ENCODE data around the gene XYLT2.

The XYLT2 gene

GRCh38 chr17:50365649-50366393, 19.9 kb downstream of the XYLT2 start:
- DNase-seq: no peak

- DNase-seq: no peak
Observed at GRCh38 chr17:50367401-50367800, 21.5 kb downstream of the XYLT2 start.

GRCh38 chr17:50370052-50370451, 24.1 kb downstream of the XYLT2 start:
- no peak for DNase-seq

DNA sequence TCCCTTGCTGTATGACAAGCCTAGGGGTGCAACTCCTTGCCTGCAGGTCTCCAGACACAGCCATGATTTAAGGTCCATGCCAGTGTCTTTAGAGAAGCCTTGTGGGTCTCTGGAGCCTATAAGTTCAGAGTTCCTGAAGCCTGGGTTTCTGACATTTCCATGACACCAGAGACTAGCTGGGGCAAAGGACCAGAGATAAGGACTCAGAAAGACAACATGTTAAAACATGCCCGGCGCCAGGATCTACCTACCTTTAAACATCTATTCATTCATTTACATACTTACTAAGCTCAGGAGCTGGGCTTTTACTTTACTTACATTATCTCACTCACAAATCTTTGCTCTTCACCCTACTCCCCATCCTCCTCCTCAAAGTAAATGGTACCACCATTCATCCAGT, 25.6 kb downstream of the XYLT2 start:
- no peak for DNase-seq

DNA sequence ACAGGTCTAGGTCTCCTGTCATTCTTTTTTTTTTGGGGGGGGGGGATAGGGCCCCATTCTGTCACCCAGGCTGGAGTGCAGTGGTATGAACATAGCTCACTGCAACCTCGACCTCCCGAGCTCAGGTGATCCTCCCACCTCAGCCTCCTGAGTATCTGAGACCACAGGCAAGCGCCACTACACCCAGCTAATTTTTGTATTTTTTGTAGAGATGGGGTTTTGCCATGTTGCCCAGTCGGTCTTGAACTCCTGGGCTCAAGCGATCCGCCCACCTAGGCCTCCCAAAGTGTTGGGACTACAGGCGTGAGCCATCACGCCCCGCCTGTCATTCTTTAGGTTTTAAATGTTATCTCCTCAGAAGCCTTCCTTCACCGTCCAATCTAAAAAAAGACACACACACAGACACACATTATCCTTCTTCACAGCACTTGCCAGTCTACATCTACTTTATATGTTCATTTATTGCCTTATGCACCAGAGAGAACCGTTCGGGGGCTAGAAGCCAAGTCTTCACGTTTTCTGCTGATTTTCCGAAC, 26.4 kb downstream of the XYLT2 start:
- DNase-seq: no peak

DNA sequence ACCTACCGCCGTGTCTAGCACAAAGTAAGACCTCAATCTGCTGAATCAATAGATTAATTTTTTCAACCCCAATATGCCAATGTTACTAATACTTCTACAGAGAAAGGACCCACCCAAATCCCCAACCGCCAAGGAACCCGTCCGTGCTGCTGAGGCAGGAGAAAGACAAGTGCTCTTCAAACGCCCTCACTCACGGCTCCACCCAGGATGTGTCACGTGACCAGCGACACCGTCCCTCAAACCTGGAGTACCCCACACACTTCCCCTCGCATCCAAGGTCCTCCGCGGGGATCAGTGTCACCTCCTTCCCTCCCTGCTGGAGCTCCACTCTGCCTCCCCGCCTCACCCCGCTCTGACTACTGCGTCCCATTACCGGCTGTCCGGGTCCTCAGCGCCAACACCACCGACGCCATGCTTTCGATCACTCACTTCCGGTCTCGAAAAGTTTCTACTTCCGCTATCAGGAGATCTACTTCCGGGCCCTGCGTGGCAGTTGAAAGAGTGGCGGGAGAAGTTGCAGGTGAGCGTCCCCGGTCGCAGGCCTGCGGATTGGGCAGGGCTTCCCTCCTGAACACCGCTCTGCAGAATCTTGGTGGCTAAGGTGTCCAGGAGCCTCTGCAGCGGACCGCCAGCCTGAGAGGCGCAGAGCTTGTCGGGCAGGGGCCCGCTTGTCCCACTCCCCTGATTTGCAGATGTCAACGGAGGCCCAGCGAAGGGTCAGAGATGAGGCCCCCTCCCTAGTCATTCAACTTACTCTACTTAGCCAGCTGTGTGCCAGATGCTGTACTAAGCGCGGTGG, 27.0 kb downstream of the XYLT2 start, which contains the start of the genes EME1 and MRPL27:
TSS of gene EME1 (plus strand) at position 472 of the 799 bp plus-strand sequence. CDS start 1,980 bp downstream, outside the sequence.
TSS of gene MRPL27 (minus strand) at position 427 of the 799 bp plus-strand sequence. CDS start at position 413, 14 bp downstream.
- DNase-seq: peak; percentile 87

- no peak for DNase-seq
Observed at GRCh38 chr17:50373705-50374104, 27.8 kb downstream of the XYLT2 start.

GRCh38 chr17:50375858-50376538, 30.1 kb downstream of the XYLT2 start:
- no peak for DNase-seq

GRCh38 chr17:50379351-50380132, 33.6 kb downstream of the XYLT2 start:
- DNase-seq: no peak

DNA sequence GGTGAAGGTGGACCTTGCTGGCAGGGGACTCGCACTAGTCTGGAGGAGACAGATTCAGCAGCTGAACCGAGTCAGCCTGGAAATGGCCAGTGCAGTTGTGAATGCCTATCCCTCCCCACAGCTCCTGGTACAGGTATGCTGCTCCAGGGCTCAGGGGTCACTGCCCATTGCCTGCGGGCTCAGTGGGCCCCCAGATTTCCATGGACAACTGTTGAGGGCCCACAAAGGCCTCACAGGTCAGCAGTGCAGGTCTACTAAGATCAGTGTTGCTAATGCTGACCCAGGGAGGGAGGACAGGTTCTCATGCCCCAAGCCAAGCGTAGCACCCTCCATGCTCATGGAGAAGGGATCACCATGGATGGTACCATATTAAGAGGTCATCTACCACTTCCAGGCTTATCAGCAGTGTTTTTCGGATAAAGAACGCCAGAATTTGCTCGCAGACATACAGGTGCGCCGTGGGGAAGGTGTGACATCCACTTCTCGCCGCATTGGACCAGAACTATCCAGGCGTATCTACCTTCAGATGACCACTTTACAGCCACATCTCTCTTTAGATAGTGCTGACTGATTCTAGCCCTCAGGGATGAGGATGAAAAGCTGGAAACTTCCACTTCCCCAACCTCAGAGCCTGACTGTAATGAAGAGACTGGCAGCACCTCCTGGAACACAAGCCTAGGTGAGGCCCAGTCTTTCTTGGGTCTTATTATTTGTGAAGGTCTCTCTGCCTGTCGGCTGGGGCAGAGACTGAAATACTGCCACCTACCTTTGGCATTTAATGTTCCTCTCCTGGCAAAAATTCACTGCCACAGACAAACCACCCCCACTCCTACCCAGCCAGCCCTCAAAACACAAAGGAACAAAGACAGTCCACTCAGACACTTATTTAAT, 34.7 kb downstream of the XYLT2 start:
- DNase-seq: no peak

DNA sequence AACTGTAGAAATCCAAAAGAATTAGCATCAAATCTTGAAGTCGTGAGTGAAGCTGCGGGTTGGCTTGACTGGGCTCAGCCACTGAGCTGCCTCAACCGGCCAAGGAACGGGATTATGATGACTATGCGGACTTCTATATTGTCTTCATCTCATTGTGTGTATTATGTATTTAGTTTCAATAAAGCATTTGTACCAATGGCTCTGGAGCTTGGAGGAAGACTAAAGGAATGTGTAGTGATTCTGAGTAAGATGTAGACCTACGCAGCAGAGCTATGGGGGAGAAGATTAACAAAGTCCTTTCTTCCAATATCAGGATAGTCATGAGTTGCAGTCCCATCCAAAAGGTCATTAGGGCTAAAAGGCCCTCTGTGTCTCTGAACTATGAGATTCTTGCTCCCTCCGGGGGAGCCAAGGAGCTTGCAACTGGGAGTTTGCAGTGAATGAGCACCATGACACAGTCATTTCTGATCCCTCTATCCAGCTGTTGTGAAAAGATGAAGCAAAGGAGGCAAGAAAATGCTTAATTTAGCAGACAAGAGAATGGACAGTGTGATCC, 35.4 kb downstream of the XYLT2 start:
- DNase-seq: no peak

- DNase-seq: no peak
Observed at GRCh38 chr17:50381920-50382319, 36.0 kb downstream of the XYLT2 start.

DNA sequence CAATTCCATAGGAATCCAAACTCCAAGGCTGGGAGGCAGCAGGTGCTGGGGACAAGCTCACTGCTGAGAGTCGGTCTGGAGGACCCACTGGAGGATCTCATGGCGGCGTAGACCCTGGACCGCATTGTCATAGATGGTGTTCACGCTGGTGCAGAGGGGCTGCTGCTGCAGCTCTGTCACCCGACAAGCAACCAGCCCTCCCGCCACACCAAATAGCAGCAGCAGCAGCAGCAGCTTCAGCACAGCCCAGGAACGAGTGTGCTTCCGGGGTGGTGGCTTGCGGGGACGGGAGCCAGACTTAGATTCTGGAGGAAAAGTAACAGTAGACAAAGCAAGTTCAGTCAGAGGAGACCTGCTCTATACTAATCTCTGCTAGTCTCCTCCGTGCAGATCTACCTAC, 37.0 kb downstream of the XYLT2 start:
- DNase-seq: no peak

DNA sequence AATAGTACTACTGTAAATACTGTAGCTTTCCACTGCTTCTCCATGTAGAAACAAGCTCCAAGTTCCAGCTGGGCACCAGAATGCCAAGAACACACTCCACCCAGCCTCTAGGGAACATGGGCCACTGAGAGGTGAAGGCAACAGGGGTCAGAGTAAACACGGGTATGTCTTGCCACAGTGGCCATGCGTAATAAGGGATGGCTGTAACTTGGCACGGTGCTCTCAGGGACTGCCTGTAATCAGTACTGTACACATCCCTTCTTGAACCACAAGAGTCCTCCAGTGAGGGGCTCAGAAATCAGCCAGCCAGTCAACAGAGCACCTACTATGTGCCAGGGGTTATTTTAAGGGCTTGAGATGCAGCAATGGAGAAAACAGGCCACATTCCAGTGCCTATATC, 40.6 kb downstream of the XYLT2 start:
- no peak for DNase-seq

DNA sequence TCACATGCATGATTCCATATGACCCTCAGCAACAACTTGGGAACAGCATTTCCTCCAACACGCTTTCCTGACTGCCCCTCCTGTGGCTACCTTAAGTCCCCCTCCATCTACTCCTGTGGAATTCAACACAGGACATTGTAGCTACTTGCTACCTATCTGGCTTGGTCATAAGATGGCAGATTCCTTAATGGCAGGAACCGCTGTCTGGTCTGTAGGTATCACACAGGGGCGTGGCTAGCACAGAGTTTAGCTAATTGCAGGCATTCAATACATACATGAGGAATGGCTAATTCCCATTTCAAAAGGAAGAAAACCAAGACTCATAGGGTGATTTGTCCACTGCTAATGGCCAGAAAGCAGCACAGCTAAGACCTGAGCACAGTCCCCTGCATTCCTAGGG, 42.8 kb downstream of the XYLT2 start:
- no peak for DNase-seq

DNA sequence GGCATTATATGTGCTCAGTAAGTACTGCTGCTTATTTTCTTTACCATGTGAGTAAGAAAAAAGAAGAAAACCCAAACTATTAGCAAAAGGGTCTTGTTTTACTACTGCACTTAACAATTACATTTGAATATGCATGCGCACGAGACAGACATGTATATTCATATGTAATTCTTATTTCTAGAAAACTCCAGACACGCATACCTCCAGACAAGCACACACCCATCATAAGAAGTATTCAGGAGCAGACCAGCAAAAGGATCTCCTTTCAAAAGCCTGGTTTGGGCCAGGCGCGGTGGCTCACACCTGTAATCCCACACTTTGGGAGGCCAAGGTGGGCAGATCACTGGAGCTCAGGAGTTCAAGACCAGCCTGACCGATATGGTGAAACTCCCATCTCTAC, 43.6 kb downstream of the XYLT2 start:
- DNase-seq: no peak

DNA sequence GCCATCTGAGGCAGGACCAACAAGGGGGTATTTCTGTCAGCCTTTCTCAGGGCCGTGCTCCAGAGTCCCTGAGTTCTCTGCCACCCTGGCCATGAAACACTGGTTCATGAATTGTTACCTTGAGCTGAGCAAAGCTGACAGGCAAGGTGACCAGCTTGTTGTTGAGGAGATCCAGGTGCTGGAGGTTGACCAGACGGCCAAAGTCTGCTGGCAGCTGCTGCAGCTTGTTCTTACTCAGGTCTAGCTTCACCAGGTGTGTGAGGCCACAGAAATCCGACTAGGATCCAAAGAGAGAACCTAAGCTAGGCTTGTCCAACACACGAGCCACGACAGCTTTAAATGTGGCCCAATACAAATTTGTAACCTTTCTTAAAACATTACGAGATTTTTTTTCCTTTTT, 46.7 kb downstream of the XYLT2 start:
- no peak for DNase-seq

- DNase-seq: no peak
Observed at GRCh38 chr17:50393700-50394099, 47.8 kb downstream of the XYLT2 start.

DNA sequence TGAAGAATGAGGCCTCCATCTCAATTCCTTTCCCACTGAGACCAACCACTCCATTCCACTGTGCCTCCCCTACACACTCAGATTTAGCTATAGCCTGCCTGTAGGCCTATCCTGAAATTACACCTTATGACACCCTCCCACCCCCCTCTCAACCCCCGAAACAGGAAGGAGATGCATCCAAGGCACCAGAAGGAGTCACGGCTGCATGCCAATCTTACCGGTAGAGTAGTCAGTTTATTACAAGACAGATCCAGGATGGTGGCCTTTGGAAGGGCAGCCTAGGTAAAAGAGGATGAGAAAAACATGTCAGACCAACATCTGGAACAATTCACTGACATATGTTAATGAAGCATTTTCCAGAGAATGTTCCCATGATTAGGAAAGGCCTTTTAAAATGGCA, 48.8 kb downstream of the XYLT2 start:
- DNase-seq: no peak

GRCh38 chr17:50396261-50397110, 50.6 kb downstream of the XYLT2 start:
- DNase-seq: peak; percentile 3

All from CD4-positive, alpha-beta T cell treated with Interleukin-6 for 4 hours (primary cell).